ENCODE data around the gene NCS1.

The NCS1 gene

DNA sequence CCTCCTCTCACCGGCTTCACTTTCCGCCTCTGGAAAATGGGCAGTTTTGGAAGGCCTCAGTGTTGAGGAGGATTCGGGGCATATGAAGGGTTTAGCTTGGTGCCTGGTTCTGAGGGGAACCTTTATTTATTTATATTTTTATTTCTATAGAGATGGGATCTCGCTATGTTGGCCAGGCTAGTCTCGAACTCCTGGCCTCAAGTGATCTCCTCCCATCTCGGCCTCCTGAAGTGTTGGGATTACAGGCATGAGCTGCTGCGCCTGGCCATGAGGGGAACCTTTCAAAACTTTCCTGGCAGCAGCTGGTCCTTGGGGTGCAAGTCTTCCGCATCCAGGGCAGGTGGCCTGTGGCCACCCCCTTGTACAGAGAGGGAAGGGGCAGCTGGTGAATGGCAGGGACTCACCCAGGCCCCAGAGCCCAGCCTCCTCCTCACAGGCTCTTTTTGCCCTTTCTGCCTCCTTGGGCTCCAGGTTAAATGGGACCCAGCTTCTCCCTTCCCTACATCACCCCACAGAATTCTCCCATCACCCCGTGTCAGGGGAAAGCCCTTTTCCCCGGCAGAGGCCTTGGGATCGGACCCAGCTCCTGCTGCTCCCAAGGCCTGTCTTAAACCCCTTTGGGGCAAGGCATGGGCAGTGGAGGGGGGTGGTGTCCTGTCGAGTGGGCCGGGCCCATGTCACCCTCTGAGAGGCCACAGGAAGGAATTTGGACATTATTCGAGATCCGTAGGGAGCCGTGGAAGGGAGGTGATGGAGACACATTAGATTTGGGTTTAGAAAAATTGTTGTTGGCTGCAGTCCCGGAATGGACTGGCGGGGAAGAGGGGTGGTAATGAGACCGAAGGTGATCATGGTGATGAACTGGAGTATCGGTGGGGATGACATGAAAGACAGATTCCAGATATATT, 5.9 kb downstream of the NCS1 start:
- no peak for DNase-seq

GRCh38 chr9:130179331-130179907, 7.2 kb downstream of the NCS1 start:
- DNase-seq, result no peak

DNA sequence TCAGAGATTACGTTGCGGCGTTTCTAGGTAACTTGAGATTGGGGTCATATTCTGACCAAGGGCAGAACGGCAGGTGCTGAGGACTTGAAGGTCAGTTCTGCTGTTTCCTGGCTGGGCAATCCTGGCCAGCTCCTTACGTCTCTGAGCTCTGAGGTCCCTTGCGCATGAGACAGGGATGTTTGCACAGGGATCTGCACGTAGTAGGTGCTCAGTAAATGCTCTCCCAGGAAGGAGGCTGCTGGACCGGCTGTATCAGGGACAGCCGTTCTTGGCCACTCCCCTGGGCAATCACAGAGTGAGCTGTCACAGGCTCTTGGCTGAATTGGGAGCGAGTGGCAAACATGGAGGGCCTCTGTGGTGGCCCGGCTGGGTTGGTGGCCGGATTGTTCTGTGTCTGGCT, 8.3 kb downstream of the NCS1 start:
- no peak for DNase-seq

DNA sequence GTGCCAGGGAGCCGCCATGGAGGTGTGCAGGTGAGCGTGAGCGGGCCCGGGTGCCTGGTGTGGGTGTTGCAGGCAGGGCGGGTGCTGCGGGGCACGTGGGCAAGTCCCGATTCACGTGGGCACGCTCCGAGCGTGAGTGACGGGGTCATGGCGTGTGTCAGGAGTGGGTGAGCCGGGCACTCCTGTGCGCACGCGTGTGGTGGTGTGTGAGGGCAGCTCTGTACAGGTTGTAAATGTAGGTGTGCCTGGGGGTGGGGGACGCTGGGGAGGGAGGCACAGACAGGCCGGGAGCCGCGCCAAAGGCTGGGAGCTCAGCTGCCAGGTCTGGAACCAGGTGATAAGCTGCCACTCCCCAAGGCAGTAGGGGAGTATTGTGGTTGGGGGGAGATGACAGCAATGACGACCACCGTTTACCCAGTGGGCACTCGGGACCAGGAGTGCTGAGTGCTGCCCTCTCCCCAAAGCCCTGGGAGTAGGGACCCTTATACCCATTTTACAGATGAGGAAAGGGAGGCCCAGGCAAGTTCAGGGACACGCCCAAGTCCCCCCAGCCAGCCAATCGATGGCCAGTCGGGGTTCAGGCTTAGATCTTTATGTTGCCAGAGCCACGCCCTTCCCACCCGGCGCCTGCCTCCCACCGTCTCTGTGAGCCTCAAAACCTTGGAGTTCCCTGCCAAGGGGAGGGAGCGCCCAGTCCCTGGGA, 9.6 kb downstream of the NCS1 start:
- DNase-seq, result no peak

GRCh38 chr9:130182381-130182909, 10.2 kb downstream of the NCS1 start:
- DNase-seq, result no peak

GRCh38 chr9:130183133-130183762, 11.0 kb downstream of the NCS1 start:
- no peak for DNase-seq

- DNase-seq, result no peak
Measured at GRCh38 chr9:130185017-130185416, 12.8 kb downstream of the NCS1 start.

DNA sequence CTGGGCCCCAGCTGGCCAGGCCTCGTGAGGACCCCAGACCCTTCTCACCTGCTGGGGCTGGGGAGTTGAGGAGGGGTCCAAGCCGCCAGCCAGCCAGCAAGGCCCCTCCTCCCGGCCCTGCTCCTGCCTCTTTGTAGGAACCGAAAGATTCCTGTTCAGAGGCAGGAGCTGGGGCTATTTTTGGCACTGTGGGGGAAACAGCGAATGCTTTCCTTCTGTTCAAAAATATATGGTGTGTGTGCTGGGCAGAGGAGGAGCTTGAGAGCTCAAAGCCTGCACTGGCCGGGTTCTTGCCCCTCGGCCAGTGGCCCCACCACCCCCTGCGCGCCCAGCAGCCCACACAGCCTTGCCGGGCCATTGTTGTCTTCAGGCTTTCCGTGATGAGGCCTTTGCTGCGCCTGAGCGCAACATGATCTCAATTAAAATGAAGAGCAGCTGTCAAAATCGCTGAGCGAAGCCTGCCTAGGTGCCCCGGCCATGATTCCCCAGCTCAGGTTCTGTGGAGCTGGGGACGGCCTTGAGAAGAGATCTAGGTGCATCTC, 13.4 kb downstream of the NCS1 start:
- no peak for DNase-seq

DNA sequence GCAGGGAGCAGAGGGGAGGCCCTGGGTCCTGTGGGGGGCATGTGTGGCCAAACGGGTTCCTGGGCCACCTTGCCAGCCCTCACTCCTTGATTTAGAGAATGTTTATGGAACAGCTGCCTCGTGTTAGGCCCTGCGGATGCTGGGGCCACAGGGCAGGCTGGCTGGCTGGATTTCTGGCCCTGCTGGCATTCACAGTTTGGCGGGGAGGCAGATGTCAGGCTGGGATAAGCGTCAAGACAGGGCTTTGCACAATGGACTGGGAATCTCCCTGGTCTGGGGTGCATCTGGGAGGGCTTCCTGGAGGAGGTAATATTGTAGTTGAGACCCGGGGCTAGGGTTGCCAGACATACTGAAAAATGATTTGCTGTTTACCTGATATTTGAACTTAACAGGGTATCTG, 13.8 kb downstream of the NCS1 start:
- DNase-seq, result no peak

DNA sequence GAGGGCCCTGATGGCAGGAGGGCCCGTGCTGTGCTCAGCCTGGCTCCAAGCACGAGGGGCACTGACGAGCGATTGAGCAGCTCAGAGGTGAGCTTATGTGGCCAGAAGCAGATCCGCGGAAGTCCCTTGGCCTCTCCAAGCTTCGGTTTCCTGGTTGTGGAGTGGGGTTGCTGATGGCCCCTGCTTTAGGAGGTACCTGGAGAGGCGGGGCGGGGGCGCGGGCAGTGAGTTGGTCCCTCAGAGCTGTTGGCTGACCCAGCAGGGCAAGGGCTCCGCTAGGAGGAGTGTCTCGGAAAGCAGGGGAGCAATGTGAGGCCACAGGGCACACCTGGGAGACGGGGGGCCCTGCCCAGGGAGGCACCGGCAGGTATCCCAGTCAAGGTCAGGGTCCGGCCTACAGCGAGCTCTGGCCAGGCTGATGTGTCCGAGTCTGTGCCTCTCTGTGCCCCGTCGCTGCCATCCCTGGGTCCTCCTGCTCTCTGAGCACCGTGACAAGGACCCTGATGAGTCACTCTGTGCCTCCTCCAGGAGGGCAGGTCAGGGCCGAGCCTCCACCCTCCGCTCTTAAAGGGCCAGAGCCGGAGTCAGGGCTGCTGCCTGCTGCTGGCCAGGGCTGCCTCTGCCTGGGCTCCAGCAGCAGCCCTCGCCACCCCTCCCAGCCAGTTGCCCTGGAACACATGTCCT, 14.8 kb downstream of the NCS1 start:
- peak; percentile 37 to 54 (median 45) for DNase-seq

DNA sequence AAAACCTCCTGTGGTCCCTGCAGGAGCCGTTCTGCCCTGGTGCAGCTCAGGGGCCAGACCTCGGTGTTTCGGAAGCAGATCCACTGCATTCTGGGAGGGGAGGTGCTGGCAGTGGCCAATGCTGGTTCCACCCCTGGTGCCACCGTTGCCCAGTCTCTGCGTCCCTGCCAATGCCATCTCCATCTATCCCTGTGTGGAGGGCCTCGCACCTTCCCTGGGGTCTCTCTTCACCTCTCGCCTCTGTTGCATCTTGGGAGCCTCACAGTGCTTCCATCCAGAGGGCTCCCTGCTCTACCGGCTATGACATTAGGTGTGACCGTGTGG, 15.3 kb downstream of the NCS1 start:
- DNase-seq, result no peak

DNA sequence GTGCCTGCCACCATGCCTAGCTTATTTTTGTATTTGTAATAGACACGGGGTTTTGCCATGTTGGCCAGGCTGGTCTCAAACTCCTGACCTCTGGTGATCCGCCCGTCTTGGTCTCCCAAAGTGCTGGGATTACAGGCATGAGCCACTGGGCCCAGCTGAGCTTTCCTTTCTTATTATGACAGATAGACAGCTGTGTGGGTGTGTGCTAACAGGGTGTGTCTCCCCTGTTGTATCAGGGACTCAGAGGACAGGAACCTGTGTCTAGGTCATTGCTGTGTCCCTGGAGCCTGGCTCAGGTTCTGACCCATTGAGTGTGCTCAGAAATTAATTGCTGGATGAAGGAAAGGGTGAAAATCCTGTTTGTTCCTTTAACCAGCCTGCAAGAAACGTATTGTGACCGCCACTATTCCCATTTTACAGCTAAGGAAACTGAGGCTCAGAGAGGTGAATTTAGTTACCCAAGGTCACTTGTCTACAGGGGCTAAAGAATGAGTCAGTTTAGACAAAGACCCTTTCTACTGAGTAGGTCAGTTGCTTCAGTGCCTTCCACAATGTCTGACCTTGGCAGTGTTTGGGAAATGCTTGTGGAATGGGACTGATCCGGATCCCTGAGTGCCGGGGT, 16.8 kb downstream of the NCS1 start:
- DNase-seq, result no peak

DNA sequence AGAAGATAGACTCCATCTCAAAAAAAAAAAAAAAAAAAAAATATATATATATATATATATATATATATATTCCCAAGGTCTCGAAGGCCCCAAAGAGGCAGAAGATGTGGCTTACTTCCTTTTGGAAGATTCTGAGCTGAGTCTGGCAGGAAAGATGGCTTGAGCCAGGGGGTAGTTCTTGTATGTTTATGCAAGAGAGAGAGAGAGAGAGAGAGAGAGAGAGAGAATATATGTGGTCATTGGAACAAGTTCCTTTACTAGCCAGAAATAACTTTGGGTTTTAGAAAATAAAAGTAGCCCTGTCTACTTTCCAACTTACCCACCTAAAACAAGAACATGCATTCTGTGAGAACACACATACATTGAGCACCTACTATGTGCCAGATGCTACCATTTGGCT, 17.6 kb downstream of the NCS1 start:
- no peak for DNase-seq

GRCh38 chr9:130191068-130191748, 19.0 kb downstream of the NCS1 start:
- DNase-seq, result no peak

DNA sequence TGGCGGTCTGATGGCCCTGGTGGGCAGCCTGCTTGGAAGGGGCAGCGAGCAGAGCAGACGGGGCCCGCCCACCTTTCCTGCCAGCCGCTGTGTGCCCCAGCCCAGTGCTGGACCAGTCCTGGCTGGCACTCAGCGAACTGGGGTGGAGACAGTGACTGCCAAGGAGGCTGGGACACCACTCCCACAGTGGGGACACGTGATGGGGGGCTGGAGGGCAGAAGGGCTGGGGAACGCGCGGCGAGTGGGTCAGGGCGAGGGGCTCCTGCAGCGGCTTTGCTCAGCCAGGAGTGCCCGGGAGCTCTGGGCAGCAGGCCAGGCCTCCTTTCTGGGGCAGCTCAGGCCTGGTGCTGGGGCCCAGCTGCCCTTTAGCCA, 19.5 kb downstream of the NCS1 start:
- DNase-seq, result no peak

GRCh38 chr9:130192382-130192999, 20.3 kb downstream of the NCS1 start:
- DNase-seq, result no peak

GRCh38 chr9:130193103-130193502, 20.9 kb downstream of the NCS1 start:
- DNase-seq, result no peak

- DNase-seq, result no peak
Measured at GRCh38 chr9:130193531-130194377, 21.6 kb downstream of the NCS1 start.

DNA sequence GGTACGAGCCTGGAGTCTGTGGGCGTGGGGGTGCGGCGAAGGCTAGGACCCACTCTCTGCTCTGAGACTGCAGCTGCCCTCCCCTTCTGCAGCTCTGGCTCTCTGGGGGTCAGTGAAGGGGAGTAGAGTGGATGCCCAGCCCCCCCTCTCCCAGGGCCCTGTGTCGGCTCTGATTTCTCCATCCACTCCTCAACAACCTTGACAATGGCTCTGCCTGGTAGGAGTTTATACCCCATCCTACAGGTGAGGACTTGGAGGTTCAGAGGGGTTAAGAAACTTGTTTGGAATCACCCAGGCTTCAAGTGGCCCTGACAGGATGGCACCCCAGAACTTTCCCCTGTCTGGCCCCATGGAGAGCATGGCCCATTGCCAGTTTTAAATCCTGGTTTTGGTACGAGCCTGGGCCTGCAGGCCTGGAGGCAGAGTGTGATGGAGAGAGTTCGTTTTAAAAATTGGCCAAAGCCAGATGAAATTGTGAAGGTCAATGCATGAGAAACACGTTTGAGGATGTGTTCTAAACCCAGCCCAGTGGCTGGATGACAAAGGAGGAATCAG, 22.3 kb downstream of the NCS1 start:
- no peak for DNase-seq

DNA sequence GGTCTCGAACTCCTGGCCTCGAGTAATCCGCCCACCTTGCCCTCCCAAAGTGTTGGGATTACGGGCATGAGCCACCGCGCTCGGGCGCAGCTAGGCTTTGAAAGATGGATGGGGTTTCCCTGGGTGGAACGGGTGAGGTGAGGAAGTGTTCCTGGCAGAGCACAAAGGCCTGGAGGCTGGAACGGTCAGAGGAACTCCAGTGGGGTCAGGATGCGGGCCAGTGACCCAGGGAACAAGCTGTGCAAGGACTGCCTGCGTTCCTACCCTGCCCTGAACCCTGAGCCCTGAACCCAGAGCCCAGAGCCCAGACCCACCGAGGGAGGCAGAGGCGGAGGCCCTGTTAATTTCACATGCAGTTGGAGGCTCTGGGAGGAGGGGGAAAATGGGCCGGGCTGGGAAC, 23.4 kb downstream of the NCS1 start:
- no peak for DNase-seq
